22Rv1 (cell line): ENCODE measurements around the gene MAN1A1.

ENCODE experiments used
- H3K27ac ChIP-seq: fragments of 450-650 bp; 2 replicates; pipeline ENCODE4 v1.5.1; 2017
- ZFX ChIP-seq: fragments of 450-650 bp; IDR thresholded peaks from 2 replicates; pipeline ENCODE4 v1.6.1; 2017; ENCODE audit warnings: antibody characterized with exemption, borderline replicate concordance
- TF ChIP-seq, protein P1 (sequence below): fragments of 450-650 bp; IDR thresholded peaks from 2 replicates; pipeline ENCODE4 v1.5.1; 2017; ENCODE audit warnings: mild to moderate bottlenecking

The MAN1A1 gene

DNA sequence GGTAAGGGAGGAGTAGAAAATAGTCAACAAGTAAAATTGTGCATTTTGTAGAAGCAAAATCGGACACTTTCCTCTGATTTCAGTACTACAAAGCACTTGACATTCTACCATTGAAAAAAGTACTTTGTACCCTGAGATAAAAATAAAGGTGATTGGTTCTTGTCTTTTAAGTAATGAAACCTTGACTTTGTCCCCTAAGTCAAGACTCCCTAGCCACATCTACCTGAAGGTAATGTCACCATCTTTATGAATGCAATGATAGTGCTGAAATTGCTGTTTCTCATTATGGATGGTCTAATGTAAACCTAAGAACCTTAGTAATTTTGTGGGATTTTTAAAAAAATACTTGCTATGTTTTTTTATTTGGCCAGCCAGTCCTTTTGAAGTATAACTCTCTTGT, 2.4 kb upstream of the MAN1A1 start:
- H3K27ac ChIP-seq = no peak overlapping the region
- no peak for TF ChIP-seq ZFX
- TF ChIP-seq, protein P1, sequence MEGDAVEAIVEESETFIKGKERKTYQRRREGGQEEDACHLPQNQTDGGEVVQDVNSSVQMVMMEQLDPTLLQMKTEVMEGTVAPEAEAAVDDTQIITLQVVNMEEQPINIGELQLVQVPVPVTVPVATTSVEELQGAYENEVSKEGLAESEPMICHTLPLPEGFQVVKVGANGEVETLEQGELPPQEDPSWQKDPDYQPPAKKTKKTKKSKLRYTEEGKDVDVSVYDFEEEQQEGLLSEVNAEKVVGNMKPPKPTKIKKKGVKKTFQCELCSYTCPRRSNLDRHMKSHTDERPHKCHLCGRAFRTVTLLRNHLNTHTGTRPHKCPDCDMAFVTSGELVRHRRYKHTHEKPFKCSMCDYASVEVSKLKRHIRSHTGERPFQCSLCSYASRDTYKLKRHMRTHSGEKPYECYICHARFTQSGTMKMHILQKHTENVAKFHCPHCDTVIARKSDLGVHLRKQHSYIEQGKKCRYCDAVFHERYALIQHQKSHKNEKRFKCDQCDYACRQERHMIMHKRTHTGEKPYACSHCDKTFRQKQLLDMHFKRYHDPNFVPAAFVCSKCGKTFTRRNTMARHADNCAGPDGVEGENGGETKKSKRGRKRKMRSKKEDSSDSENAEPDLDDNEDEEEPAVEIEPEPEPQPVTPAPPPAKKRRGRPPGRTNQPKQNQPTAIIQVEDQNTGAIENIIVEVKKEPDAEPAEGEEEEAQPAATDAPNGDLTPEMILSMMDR = no peak

DNA sequence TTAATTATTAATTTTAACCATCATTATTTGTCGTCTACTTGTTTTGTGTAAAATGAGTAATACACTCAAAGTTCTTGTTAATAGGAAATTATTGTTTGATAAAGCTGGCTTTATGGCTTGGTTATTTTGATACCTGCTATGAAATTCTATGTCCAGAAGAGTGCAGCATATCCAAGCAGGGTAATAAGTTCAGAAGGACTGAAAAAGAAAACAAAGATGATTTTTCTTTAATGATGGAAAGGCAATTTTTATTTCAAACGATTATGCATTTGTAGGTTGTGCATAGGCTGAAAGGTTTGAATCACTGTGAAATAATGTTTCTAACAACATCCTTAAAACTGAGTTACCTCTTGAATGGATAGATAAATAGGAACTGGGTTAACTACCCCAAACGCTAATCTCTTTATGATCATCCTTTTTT, 1.4 kb upstream of the MAN1A1 start:
- H3K27ac ChIP-seq = peak overlapping the region; percentile 62

DNA sequence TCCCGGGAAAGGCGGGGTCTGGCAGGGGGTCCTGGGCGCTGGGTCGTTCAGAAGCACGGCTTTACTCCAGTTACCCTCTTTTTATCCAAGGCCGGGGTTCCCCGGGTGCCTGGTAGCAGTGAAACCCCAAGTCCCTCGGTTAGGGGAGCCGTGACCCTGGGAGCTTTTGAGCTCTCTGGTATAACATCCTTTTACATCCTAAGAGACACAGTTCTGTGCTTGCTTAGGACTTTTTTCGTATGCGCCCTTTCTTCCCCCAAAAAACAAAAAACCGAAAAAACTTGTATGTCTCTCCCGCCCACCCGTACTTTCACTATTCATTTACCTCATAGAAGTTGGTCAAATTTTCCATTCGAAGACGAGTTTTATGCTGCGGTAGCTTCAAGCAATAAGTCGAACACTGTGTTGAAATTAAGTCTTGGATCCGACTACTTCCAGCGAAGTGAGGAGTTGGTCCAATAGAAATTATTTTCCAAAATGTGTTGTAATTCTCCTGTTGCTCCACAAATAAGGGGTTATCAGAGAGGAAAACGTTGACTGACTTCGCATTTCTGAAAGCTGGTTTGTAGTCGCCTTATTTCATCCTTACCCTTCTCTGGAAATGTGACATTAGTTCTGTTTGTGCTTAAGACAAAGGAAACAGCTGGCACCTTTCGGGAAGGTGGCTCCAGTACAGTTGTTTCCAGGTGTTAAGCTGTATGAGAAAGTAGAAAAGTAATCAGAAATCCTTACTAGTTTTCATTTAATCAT, 816 bp upstream of the MAN1A1 start:
- no peak for TF ChIP-seq ZFX
- TF ChIP-seq, protein P1 = no peak
- H3K27ac ChIP-seq = peak overlapping the region; percentile 62

More for the DNA sequence above, 1.4 kb upstream of the MAN1A1 start:
- no peak for TF ChIP-seq ZFX
- TF ChIP-seq, protein P1 = peak; percentile 77

DNA sequence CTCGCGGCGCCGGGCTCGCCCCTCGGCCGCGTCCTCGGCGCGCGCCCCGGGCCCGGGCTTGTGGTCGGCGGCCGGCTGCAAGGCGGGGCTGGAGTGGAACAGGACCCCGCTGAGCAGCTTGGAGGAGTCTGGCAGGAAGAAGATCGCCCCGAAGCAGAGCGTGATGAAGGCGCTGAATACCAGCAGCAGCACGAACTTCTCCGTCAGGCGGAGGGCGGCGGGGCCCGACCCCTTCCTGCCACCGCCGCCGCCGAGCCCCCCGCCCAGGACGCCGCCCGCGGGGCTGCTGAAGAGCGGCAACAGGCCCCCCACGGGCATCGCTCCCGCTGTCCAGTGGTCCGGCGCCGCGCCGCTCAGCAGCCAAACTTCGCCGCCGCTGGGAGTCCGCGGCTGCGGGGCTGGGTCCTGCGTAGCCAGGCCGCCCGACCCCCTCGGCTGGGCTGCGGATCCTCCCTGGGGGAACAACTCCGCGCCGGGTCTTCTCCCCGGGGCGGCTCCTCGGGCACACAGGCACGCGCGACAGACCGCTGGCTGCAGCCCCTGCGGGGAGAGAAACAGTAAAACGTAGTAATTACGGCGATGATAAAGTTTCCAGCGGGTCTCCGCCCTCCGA, 707 bp downstream of the MAN1A1 start:
- TF ChIP-seq, protein P1 = no peak
- no peak for TF ChIP-seq ZFX
- peak overlapping the region; percentile 62 for H3K27ac ChIP-seq

DNA sequence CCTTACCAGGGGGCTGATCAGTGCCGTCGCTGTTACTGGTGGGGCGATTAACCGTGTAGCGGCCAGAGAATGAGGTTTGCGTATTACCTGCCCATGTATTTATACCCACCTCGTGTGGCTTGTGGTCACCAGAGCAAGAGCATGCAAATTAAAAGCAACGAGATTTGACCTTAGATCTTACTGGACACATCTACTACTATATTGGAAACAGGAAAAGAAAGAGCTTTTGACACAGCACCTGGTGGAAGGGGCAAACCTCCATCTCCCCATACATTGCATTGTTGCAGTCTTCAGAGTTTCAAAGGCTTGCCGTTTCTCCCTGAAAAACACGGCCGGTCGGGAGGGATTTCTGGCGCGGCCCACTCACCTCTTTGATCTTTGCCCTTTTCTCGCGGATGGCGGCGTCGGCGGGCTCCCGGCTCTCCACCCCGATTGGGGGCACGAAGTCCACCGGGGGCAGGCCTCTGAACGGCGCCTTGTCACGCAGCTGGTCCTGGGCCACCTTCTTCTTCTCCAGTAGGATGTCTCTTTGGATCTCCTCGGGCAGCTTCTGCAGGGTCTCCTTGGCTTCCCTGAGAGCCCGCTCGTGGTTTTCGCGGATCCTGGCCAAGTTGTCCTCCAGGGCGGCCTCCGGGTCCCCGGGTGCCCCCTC, 1.3 kb downstream of the MAN1A1 start:
- no peak for TF ChIP-seq ZFX
- TF ChIP-seq, protein P1 = no peak
- H3K27ac ChIP-seq = peak overlapping the region; percentile 18; the same call in 1 of the 2 replicates

DNA sequence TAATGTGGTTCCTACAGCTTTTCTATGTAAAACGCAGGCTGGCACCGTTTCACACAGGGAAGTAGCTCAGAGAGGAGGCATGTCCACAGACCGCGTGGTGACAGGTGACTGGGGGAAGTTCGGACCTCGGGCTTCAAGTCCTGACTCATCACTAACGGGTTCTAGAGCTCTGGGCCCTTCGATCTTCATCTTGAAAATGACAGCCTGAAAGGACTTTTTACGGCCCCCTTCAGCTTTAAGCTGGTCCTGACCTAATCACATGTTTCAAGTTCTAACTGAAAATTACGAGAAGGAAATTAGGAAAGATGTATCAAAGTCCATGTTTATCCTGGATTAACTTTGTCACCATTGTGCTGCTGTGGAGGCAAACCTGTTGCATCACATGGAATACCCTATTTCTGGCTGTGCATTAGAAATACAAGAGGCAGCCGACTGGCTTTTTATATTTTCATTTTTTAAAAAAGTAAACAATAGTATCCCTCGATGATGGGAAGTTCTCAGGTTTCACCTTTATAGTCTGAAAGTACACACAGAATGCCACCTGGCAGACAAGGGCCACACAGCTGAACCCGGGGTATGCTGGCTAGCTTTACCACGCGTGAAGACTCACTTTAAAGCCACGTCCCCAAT, 2.0 kb downstream of the MAN1A1 start:
- H3K27ac ChIP-seq = peak overlapping the region; percentile 18; the same call in 1 of the 2 replicates
- no peak for TF ChIP-seq ZFX
- TF ChIP-seq, protein P1 = no peak
